B cell (primary cell): ENCODE measurements around the gene STT3B. TPM values are rescaled to one million over a fixed set of nuclear protein-coding genes. Genes with fewer than 3 reads are reported as not detected.

Source experiments
- ATAC-seq: fragments of 200-7000 bp; cut with Tn5 transposase; one replicate; pipeline ENCODE4 v1.10.0; 2021; ENCODE audit warnings: low read depth, mild to moderate bottlenecking, moderate number of reproducible peaks, moderate library complexity
- CTCF ChIA-PET: fragments of 350-600 bp; sonication (Branson Sonifier 250); formaldehyde crosslinking; loops from one replicate; lab custom pipeline; 2021; ENCODE audit warnings: antibody characterized with exemption, inconsistent platforms; lab: Charles Lee
- POLR2A ChIA-PET: fragments of 350-600 bp; sonication (Branson Sonifier 250); formaldehyde crosslinking; loops from one replicate; lab custom pipeline; 2021; ENCODE audit warnings: antibody characterized with exemption; lab: Charles Lee
- DNase-seq: peaks from one replicate; pipeline ENCODE4 v3.0.0; 2013
- H2AFZ ChIP-seq: 2 replicates; pipeline ENCODE4 v1.6.1; 2012; ENCODE audit warnings: mild to moderate bottlenecking, low read depth, low read length; ENCODE audit not compliant: insufficient read depth, poor library complexity, severe bottlenecking
- H3K27ac ChIP-seq, 2 donors: 1 replicate in 1 of 2; 2 replicates in 1 of 2; pipeline ENCODE4 v1.5.1; 2012 to 2013; ENCODE audit warnings: low read length in 2 of 2, mild to moderate bottlenecking in 2 of 2, moderate library complexity in 1 of 2
- H3K27me3 ChIP-seq, 4 experiments: fragments of 200-600 bp in 1 of 4; sonication (generic) in 1 of 4; replicated peaks in 1 of 4; 1 replicate in 2 of 4; 2 replicates in 2 of 4; pipeline versions ENCODE4 v1.6.1 to v1.7.0; 2013 to 2016; ENCODE audit warnings: low read length in 3 of 4, mild to moderate bottlenecking in 2 of 4, mixed read lengths in 1 of 4, moderate library complexity in 1 of 4; ENCODE audit not compliant: insufficient read depth in 4 of 4, control insufficient read depth in 3 of 4; ENCODE audit errors: control extremely low read depth in 1 of 4
- H3K36me3 ChIP-seq, 2 experiments: replicated peaks in 1 of 2; 1 replicate in 1 of 2; 2 replicates in 1 of 2; pipeline versions ENCODE4 v1.6.1 to v1.7.1; 2013; ENCODE audit warnings: low read length in 1 of 2; ENCODE audit not compliant: insufficient read depth in 2 of 2, control insufficient read depth in 1 of 2; ENCODE audit errors: control extremely low read depth in 1 of 2, extremely low read depth in 1 of 2
- H3K4me1 ChIP-seq, 2 donors: fragments of 200-600 bp in 1 of 2; sonication (generic) in 1 of 2; 1 replicate in 1 of 2; 2 replicates in 1 of 2; pipeline versions ENCODE4 v1.5.1 to v1.6.1; 2013 to 2017; ENCODE audit warnings: low read length in 2 of 2; ENCODE audit not compliant: control insufficient read depth in 2 of 2, insufficient read depth in 2 of 2
- H3K4me2 ChIP-seq: replicated peaks from 2 replicates; pipeline ENCODE3; 2012; ENCODE audit warnings: mild to moderate bottlenecking, low read depth, low read length; ENCODE audit not compliant: poor library complexity, severe bottlenecking
- H3K4me3 ChIP-seq, 5 experiments: fragments of 200-600 bp in 1 of 5; sonication (generic) in 1 of 5; 1 replicate in 3 of 5; 2 replicates in 2 of 5; pipeline versions ENCODE4 v1.5.1 to v1.7.0; 2011 to 2016; ENCODE audit warnings: low read length in 4 of 5, mild to moderate bottlenecking in 4 of 5, low read depth in 2 of 5, control low read depth in 1 of 5, moderate library complexity in 1 of 5; ENCODE audit not compliant: insufficient read depth in 1 of 5; ENCODE audit errors: control extremely low read depth in 1 of 5, extremely low read depth in 1 of 5
- H3K79me2 ChIP-seq: fragments of 200-600 bp; sonication (generic); one replicate; pipeline ENCODE4 v1.6.0; 2016; ENCODE audit warnings: low read length; ENCODE audit not compliant: control insufficient read depth, insufficient read depth
- H3K9ac ChIP-seq: fragments of 200-600 bp; sonication (generic); 2 replicates; pipeline ENCODE4 v1.6.1; 2017; ENCODE audit warnings: mild to moderate bottlenecking, low read length, moderate library complexity
- H3K9me3 ChIP-seq, 3 donors: one replicate each; pipeline versions ENCODE4 v1.6.1 to v1.7.1; 2013; ENCODE audit warnings: low read length in 2 of 3; ENCODE audit not compliant: control insufficient read depth in 2 of 3, insufficient read depth in 1 of 3; ENCODE audit errors: control extremely low read depth in 1 of 3
- H4K20me1 ChIP-seq: 2 replicates; pipeline ENCODE4 v1.6.0; 2012; ENCODE audit warnings: mild to moderate bottlenecking, low read length; ENCODE audit not compliant: insufficient read depth, control insufficient read depth, poor library complexity, severe bottlenecking
- H3K27ac Mint-ChIP-seq: one replicate; pipeline ENCODE4 v1.8.0; 2021; ENCODE audit warnings: mixed read lengths
- H3K27me3 Mint-ChIP-seq: one replicate; pipeline ENCODE4 v1.8.0; 2021; ENCODE audit warnings: mixed read lengths
- H3K4me1 Mint-ChIP-seq: one replicate; pipeline ENCODE4 v1.8.0; 2021; ENCODE audit warnings: mixed read lengths
- H3K4me3 Mint-ChIP-seq: one replicate; pipeline ENCODE4 v1.8.0; 2021; ENCODE audit warnings: mixed read lengths
- H3K9me3 Mint-ChIP-seq: one replicate; pipeline ENCODE4 v1.8.0; 2022; ENCODE audit warnings: mixed read lengths; ENCODE audit not compliant: insufficient read depth
- EZH2 ChIP-seq: IDR thresholded peaks from 2 replicates; pipeline ENCODE4 v1.6.1; 2012; ENCODE audit warnings: borderline replicate concordance, low read depth, mild to moderate bottlenecking, moderate library complexity, low read length; ENCODE audit not compliant: insufficient read depth, poor library complexity, severe bottlenecking
- WGBS: methylation state at CpG from one replicate; pipeline ENCODE4 v1.1.5; 2013; ENCODE audit warnings: missing lambda C conversion rate; ENCODE audit not compliant: insufficient coverage; 5-methylcytosine and 5-hydroxymethylcytosine counted together
- intact Hi-C: fragments of 100-400 bp; cut with micrococcal nuclease; formaldehyde crosslinking; loops from one replicate; pipeline ENCODE4 v1.10.0; 2022
- polyA plus RNA-seq: library from polyadenylated mRNA; depleted of rRNA; stranded (reverse); fragments of >200 nt; gene quantifications from 2 replicates; pipeline ENCODE4 v1.2.3, GENCODE V29; 2012
- total RNA-seq, 2 donors: library from RNA; stranded (reverse); fragments of 120-200 nt in 1 of 2; gene quantifications; 1 replicate in 1 of 2; 2 replicates in 1 of 2; pipeline versions ENCODE4 v1.2.3 to v1.2.4, GENCODE V29; 2013 to 2022
- TF ChIP-seq, protein P1 (sequence below): fragments of 200-600 bp; IDR thresholded peaks from one replicate; pipeline ENCODE4 v1.8.0; 2022; ENCODE audit warnings: antibody characterized with exemption, mild to moderate bottlenecking

STT3B gene
- total and polyA plus RNA-seq, 2 donors (not counting 1 experiment from before 2014, with no cell fraction given) = 35.4 to 79.2 TPM

DNA sequence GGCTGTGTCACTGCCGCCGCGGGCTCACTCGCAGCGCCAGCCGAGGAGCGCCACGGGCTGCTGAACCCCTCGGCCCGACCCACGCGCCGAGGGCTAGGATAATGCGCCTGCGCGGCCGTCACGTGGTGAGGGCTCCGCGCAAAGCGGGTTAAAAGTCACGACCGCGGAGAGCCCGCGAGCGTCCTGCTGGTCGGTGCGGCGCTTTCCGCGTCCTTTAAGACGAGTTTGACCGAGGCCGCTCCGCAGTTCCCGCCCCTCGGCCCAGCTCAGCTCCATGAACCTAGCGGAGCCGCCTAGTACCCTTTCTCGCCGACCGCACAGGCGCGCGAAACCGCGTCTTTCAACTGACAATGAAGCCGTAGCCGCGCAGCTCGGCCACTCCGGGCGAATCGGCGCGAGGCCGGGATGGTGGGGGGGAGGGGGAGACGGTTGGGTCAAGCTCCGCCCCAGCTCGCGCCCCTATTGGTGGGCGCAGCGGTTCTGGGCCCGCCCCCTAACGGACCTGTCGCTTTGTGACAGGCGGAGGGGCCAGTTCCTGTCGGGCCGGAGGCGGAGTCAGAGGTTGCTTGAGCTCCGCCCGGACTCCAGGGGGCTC, 636 bp upstream of the STT3B start:
- Histone ChIP-seq H3K27me3 (no peaks in the 10 kb centered on the region), H3K4me3 (peak overlapping the region; percentile 36 to 86 (median 82)), H3K79me2 (peaks cover 42% of the 10 kb centered on the region), H3K4me2 (peak overlapping the region; percentile 92), H3K27ac (peak overlapping the region; percentile 94 to 98), H3K36me3 (no peaks in the 10 kb centered on the region), H2AFZ (peak overlapping the region; percentile 91), H3K9ac (peak overlapping the region; percentile 82), H3K4me1 (peaks cover 36 to 37% of the 10 kb centered on the region in 2 donors), H3K9me3 (no peaks in the 10 kb centered on the region), H4K20me1 (peaks cover 25% of the 10 kb centered on the region)
- peaks cover 31% of the 10 kb centered on the region for H3K4me1 Mint-ChIP-seq
- peak overlapping the region; percentile 98 for H3K4me3 Mint-ChIP-seq
- ATAC-seq (peak; percentile 84), DNase-seq (peak; percentile 99)
- peaks cover 3% of the 10 kb centered on the region for H3K27me3 Mint-ChIP-seq
- intact Hi-C loops = loop anchor here (1.0 to 10.0 kb wide), 8 partner anchors 70 to 1565 kb away; partner anchors contain the start of genes CMTM7, GLB1, GPD1L and TMPPE
- whole genome bisulfite sequencing = under 1% methylated on average over 73 of the region's 73 CpGs
- H3K27ac Mint-ChIP-seq = peak overlapping the region; percentile 99
- TF ChIP-seq EZH2 = no peak
- TF ChIP-seq, protein P1, sequence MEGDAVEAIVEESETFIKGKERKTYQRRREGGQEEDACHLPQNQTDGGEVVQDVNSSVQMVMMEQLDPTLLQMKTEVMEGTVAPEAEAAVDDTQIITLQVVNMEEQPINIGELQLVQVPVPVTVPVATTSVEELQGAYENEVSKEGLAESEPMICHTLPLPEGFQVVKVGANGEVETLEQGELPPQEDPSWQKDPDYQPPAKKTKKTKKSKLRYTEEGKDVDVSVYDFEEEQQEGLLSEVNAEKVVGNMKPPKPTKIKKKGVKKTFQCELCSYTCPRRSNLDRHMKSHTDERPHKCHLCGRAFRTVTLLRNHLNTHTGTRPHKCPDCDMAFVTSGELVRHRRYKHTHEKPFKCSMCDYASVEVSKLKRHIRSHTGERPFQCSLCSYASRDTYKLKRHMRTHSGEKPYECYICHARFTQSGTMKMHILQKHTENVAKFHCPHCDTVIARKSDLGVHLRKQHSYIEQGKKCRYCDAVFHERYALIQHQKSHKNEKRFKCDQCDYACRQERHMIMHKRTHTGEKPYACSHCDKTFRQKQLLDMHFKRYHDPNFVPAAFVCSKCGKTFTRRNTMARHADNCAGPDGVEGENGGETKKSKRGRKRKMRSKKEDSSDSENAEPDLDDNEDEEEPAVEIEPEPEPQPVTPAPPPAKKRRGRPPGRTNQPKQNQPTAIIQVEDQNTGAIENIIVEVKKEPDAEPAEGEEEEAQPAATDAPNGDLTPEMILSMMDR = no peak
- CTCF ChIA-PET = interaction anchor here (0.7 to 2.3 kb wide), 13 partner anchors 10 to 1600 kb away, joined by 3 to 12 read pairs (median 3); no protein-coding TSS in a partner anchor
- POLR2A ChIA-PET = interaction anchor here (0.6 to 2.4 kb wide), 9 partner anchors 50 to 1153 kb away, joined by 3 to 17 read pairs (median 4); partner anchors contain the start of genes CNOT10, GPD1L, OSBPL10 and ZNF860
- H3K9me3 Mint-ChIP-seq = no peaks in the 10 kb centered on the region
